ENCODE results near the gene ACTN1.
A peak's percentile ranks its signal among the peaks of the same experiment; 100 is the strongest.

ACTN1 gene

DNA sequence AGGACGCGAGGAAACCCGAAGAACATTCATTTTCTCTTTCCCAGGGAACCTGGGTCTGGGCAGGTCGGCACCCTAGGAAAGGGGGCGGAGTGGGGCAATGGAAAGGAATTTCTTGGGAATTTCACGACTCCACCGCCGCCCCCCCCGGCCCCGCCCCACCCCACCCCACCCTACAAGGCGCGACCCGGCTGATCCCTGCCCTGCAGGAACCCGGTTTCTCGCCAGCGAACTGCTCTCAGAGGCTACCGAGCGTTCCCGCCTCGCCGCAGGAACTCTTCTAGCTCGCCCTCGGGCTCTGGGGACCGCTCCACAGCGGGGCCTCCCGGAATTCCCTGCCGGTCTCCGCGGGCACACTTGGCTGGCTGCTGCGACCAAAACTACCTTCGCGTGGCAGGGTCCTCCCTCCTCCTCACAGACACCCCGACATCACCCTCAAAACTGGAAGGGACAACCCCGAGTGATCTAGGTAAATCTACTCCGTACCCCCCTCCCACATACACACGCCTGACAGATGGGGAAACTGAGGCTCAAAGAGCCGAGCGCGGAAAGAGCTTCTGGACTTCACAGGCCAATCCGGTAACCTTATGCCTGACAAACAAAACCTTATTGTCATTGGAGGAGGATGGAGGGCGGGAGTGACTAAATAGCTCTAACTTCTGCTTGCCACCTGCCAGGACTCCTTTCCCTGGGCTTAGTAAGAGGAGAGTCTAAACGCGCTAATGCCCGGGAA is 785 bp upstream of the ACTN1 start:
- TF ChIP-seq, protein P1, sequence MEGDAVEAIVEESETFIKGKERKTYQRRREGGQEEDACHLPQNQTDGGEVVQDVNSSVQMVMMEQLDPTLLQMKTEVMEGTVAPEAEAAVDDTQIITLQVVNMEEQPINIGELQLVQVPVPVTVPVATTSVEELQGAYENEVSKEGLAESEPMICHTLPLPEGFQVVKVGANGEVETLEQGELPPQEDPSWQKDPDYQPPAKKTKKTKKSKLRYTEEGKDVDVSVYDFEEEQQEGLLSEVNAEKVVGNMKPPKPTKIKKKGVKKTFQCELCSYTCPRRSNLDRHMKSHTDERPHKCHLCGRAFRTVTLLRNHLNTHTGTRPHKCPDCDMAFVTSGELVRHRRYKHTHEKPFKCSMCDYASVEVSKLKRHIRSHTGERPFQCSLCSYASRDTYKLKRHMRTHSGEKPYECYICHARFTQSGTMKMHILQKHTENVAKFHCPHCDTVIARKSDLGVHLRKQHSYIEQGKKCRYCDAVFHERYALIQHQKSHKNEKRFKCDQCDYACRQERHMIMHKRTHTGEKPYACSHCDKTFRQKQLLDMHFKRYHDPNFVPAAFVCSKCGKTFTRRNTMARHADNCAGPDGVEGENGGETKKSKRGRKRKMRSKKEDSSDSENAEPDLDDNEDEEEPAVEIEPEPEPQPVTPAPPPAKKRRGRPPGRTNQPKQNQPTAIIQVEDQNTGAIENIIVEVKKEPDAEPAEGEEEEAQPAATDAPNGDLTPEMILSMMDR (IDR thresholded peaks at IDR 0.05): no peak
- TF ChIP-seq ZFX (IDR thresholded peaks at IDR 0.05; ENCODE audit: borderline replicate concordance): no peak
- H3K27ac ChIP-seq: peak overlapping the region; percentile 92

DNA sequence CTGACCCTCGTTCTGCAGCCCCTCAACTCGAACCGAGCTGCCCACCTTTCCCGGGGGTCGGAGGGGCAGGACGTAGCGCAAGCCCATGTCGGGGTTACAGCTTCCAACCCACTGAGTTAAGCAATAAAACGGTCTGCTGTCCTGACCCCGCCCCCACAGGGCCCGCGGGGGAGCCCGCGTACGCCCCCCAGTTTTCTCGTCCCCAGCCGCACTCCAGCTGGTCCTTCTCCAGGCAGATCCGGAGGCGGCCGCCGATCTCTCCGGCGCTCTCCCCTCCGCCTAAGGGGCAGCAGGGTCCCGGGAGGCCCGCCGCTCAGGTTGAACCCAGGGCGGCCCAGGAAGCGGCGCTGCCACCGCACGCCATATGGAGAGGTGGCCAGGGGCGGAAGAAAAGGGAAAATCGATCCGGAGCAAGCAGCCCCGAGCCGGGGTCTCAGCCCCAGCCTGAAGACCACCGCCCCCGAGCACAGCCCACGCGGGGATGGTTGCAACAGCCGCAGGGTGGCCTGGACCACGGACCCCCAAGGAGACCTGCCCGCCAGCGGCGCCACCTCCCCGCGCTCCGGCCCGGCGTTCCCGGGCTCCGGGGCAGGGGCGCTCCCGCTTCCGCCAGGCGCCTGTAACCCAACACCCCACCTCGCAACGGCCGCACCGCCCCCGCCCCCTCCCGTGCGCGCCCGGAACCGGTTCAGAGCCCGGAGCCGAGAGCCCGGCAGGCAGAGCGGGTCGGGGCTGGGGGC is 760 bp downstream of the ACTN1 start:
- peak overlapping the region; percentile 92 for H3K27ac ChIP-seq
- TF ChIP-seq, protein P1 (IDR thresholded peaks at IDR 0.05): no peak

DNA sequence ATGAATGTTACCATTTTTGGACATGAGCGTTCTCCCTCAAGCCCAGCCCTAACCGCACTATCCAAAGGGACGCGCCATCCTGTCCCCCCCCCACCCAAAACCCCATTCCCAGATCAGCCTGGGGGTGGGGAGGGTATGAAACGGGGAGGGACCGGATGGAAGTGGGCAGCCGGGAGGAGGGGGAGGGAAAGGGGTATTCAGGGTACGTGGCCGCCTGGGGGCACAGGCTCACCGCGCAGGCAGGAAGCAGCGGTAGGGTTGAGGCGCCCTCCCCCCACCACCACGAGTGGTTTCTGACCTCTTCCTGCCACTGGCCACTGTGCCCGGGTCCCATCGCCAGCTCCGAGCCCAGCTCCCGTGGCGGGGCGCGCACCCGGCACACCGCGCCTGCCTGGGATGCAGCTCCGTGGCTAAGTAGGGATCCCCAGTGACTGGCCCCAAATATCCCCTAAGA is 1.4 kb downstream of the ACTN1 start:
- TF ChIP-seq, protein P1 (IDR thresholded peaks at IDR 0.05): no peak
- no peak for TF ChIP-seq ZFX (IDR thresholded peaks at IDR 0.05; ENCODE audit: borderline replicate concordance)
- H3K27ac ChIP-seq: peak overlapping the region; percentile 92

DNA sequence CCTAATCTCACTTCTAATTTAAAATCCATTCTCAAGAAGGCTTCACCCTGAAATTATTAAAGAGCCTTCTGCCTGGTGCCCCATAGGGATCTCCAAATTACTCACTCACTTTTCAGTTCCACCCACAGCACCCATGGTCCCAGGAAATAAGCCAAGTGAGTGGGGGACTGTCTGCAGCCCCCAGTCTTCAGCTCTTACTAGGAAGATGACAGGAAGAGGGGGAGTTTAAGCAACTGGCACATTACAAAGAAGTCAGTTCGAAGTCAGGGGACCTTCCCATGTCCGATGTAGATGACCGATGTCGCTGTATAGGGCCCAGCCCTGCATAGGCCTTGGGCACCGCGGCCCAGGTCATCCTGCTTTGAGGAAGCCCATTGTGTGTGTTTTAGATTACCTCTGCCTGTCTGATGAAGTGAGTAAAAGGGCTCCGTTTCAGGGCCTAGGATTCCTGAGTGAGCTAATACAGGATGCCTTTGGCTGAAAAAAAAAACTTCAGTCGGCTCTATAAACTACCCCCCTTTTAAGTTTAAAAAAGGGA is 1.9 kb downstream of the ACTN1 start:
- TF ChIP-seq, protein P1 (IDR thresholded peaks at IDR 0.05): no peak
- 0 out of 2 replicates have a peak overlapping the region, but pooled peaks have one; percentile 10 for H3K27ac ChIP-seq

DNA sequence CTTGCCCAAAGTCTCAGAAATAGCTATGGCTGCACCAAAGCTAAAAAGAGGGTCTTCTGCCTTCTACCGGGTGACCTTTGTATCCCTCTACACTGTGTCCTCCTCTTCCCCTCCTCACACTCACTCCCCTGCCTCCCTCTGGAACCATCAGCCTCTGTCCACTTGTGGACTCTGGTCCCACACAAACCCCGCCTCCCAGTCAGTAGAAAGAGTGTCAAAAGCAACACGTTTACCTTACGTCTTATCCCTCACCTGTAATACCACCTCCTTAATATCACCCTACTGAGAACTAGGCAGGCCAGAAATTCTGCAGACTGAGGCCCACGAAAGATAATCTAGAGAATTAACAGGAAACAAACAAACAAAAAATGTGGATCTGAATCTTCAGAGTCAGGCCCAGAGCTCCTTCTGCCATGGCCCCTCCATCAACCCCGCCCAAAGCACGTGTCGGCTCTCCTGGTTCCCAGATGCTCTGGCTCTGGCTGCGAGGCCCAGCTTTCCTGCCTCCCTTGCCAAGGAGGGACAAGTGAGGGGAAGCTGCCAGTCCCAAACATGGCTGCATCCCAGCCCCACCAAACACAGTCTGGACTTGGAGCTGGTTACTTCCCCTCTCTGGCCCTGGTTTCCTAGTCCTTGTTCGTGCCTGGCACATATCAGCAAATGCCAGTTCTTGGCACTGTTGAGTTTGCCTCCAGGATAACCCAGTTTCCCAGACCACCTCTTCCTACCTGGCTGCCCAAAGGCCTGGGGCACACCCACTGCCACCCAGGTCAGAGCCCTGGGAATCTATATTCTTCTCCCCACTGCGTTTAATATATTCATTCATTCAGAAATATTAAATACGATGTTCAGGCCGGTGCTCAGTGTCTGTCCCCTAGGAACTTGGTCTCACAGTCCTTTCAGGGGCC is 2.7 kb downstream of the ACTN1 start:
- 0 out of 2 replicates have a peak overlapping the region, but pooled peaks have one; percentile 10 for H3K27ac ChIP-seq

DNA sequence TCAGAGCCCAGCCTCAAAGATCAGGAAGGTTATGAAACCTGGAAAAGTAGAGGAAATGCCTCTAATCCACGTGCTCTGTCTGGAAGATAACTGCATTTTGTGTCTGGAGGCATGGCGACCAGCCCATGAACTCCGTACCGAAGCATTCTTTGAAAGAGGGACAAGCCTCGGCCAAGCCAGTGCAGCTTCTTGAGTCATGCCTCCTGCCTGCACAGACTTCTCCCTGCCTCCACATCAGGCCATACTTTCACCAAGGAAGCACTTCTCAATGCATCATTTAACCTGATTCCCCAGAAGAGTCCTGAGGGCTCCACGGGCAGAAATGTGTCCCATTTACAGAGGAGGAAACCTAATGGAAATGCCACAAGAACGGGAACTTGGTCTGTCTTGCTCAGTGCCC is 3.4 kb downstream of the ACTN1 start:
- no peak overlapping the region for H3K27ac ChIP-seq
- no peak for TF ChIP-seq ZFX (IDR thresholded peaks at IDR 0.05; ENCODE audit: borderline replicate concordance)
- TF ChIP-seq, protein P1 (IDR thresholded peaks at IDR 0.05): no peak

More for the DNA sequence above, 2.7 kb downstream of the ACTN1 start:
- TF ChIP-seq, protein P1 (IDR thresholded peaks at IDR 0.05): no peak
- TF ChIP-seq ZFX (IDR thresholded peaks at IDR 0.05; ENCODE audit: borderline replicate concordance): no peak

Measured in 22Rv1 (cell line).